ENCODE measurements around the gene TRIM4.

TRIM4 gene

GRCh38 chr7:99910976-99911375, 8.4 kb downstream of the TRIM4 start:
- no peak overlapping the region for H3K4me3 ChIP-seq (ENCODE audit: low read depth, low read length)
- DNase-seq (ENCODE audit: low read depth): no peak
- no peak for TF ChIP-seq CTCF (IDR thresholded peaks at IDR 0.05; ENCODE audit: low read depth, low read length, missing control alignments)

GRCh38 chr7:99901581-99901980, 17.7 kb downstream of the TRIM4 start:
- H3K4me3 ChIP-seq (ENCODE audit: low read depth, low read length): no peak overlapping the region
- no peak for DNase-seq (ENCODE audit: low read depth)
- TF ChIP-seq CTCF (IDR thresholded peaks at IDR 0.05; ENCODE audit: low read depth, low read length, missing control alignments): no peak

- no peak for TF ChIP-seq CTCF (IDR thresholded peaks at IDR 0.05; ENCODE audit: low read depth, low read length, missing control alignments)
- H3K4me3 ChIP-seq (ENCODE audit: low read depth, low read length): no peak overlapping the region
- DNase-seq (ENCODE audit: low read depth): no peak
These were observed 19.4 kb downstream of the TRIM4 start for GRCh38 chr7:99899830-99900519.

GRCh38 chr7:99898836-99899235, 20.5 kb downstream of the TRIM4 start:
- TF ChIP-seq CTCF (IDR thresholded peaks at IDR 0.05; ENCODE audit: low read depth, low read length, missing control alignments): no peak
- H3K4me3 ChIP-seq (ENCODE audit: low read depth, low read length): no peak overlapping the region
- DNase-seq (ENCODE audit: low read depth): no peak

- DNase-seq (ENCODE audit: low read depth): no peak
- no peak for TF ChIP-seq CTCF (IDR thresholded peaks at IDR 0.05; ENCODE audit: low read depth, low read length, missing control alignments)
- no peak overlapping the region for H3K4me3 ChIP-seq (ENCODE audit: low read depth, low read length)
These were observed 21.3 kb downstream of the TRIM4 start for GRCh38 chr7:99898023-99898357.

- DNase-seq (ENCODE audit: low read depth): no peak
- H3K4me3 ChIP-seq (ENCODE audit: low read depth, low read length): no peak overlapping the region
- TF ChIP-seq CTCF (IDR thresholded peaks at IDR 0.05; ENCODE audit: low read depth, low read length, missing control alignments): no peak
These were observed 21.9 kb downstream of the TRIM4 start for GRCh38 chr7:99897322-99898022.

GRCh38 chr7:99894738-99895137, 24.6 kb downstream of the TRIM4 start:
- no peak overlapping the region for H3K4me3 ChIP-seq (ENCODE audit: low read depth, low read length)
- DNase-seq (ENCODE audit: low read depth): no peak
- TF ChIP-seq CTCF (IDR thresholded peaks at IDR 0.05; ENCODE audit: low read depth, low read length, missing control alignments): no peak

Data from GM12864 (cell line).